HG03064 (cell line): Measurements from ENCODE around the gene TPCN1.
A peak's percentile ranks its signal among the peaks of the same experiment; 100 is the strongest.

Experiments used
- ATAC-seq: cut with Tn5 transposase; IDR thresholded peaks from one replicate; pipeline ENCODE4 v1.9.1; 2021; ENCODE audit warnings: low read depth; ENCODE audit not compliant: unreplicated experiment

Gene TPCN1

DNA sequence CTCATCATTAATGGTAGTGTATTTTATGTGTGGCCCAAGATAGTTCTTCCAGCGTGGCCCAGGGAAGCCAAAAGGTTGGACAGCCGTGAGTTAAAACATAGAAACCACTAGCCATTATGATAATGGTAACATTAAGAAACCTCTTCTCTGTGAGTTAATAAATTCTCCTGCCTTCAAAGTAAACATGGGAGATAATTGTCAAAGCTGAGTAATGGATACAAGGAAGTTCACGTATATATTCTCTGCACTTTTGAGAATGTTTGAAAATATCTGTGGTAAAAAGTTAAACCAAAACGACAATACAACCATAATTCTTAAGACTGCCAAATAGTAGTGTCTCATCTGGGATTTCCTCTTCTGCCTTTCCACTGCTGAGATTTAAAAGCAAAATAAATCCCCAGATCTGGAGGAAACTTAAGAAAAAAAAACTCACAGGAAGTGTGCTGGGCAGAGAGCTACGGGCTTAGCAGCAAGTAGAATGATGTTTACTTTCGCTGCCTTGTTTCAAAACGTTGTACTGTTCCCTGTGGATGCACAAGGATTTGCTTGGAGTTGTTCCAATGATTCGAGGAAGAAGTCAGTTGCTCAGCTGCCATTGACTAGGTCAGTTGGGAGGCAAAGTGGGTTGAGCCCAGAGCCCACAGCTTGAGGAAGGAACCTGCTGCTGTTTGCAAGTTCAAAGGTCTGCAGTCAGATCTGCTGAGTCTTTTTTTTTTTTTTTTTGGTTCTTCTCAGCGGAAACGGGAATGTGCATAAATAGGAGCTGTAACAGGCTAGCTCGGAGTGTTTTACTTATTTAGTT lies 1.7 kb downstream of the TPCN1 start:
- ATAC-seq: no peak

DNA sequence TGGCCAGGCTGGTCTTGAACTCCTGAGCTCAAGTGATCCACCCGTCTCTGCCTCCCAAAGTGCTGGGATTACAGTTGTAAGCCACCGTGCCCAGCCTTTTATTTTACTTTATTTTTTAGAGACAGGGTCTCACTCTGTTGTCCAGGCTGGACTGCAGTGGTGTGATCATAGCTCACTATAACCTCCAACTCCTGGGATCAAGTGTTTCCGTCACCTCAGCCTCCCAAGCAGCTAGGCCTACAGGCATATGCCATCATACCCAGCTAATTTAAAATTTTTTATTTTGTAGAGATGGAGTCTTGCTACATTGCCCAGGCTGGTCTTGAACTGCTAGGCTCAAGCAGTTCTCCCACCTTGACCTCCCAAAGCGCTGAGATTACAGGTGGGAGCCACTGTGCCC lies 3.7 kb downstream of the TPCN1 start:
- no peak for ATAC-seq

- ATAC-seq: no peak
Observed at GRCh38 chr12:113226696-113227568, 5.7 kb downstream of the TPCN1 start.

DNA sequence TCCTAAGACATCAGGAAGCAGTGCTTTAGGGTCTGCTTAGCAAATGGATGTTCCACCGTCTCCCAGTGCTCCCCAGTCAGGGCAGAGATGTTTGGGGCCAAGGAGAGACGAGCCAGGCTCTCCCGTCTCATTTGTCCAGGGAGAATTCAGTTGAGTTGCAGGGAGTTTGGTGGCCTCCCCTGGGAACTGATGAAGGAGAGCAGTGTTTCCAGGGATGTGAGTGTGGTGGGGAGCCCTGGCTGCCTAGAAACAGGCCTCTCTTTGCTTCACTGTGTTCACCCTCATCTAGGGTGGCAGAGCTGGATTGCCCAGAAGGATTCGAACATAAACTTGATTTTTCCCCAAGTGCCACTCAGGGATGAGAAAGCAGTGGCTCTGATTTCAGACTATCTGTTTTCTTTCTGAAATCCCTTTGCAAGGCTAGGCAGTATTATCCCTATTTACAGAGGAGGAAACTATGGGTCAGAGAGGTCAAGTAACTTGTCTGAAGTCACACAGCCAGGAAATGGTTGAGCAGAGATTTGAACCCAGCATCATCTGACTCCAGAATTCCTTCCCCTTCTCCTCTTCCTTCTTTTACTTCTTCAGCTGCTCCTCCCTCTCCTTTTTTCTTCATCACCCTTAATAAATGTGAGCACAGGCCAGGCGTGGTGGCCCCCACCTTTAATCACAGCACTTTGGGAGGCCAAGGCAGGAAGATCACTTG lies 6.6 kb downstream of the TPCN1 start:
- ATAC-seq: no peak

GRCh38 chr12:113228394-113229028 lies 7.2 kb downstream of the TPCN1 start:
- no peak for ATAC-seq

DNA sequence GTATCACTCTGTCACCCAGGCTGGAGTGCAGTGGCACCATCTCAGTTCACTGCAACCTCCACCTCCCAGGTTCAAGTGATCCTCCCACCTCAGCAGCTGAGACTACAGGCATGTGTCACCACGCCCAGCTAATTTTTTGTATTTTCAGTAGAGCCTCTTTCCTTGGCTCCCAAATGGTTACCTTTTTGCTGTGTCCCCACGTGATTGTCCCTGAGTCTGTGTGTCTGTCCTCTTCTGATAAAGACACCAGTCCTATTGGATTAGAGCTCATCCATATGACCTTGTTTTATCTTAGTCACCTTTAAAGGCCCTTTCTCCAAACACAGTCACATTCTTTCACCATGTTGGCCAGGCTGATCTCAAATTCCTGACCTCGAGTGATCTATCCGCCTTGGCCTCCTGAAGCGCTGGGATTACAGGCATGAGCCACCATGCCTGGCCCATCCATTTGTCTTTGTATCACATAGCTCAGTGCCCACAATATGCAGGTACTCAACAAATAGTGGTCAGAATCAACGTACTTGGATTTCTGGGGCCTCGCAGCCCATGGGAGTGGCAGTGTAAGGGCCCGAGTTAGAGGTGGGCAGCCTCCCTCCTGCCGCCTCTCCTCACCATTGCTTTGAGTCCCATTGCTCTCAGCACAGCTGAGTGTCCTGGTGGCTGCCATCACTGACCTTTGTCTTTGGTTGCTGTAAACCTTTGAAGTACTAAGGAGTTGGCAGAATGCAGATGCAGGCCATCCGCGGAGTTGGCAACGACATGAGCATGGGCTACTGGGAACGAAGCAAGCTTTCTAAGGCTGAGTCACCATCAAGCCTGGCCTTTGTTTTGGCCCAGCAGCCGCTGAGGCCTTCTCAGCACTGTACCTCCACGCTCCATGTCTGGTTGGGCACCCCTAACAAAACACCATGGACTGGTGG lies 9.3 kb downstream of the TPCN1 start:
- ATAC-seq: no peak

GRCh38 chr12:113231235-113232088 lies 10.2 kb downstream of the TPCN1 start:
- ATAC-seq: no peak

- ATAC-seq: no peak
Observed at GRCh38 chr12:113232089-113232839, 11.0 kb downstream of the TPCN1 start.

DNA sequence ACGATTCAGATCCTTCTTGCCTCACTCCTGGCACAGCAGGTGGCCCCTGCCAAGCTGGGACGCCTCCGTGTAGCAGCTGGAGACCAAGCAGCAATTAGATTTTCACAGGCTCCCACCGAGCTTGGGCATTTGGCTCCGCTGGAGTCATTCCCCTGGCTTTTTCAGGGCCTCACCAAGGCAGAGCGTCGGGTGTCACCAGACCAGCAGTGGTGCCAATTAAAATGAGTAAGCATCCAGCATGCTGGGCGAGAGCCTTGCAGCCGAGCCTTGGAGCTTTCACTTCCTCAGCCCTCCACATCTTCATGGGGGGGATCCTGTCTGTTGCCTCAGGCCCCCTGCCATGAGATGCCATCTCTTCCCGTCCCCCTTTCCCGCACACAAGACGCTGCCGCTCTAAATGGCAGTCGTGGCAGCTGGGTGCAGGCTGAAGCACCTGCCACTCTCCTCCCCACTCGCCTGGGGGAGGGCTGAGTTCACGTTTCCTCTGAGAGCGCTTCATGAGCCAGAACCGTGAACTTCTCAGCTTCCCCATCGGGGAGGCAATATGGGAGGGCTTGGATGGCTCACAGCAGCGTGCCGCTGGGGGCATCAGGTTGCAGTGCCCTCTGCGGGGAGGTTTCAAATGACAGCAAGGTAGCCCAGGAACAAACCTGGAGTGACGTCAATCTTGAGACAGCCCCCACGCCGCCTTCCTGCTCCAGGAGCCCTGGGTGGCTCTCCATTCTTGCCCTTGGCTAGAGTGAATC lies 11.7 kb downstream of the TPCN1 start:
- peak; percentile 51 for ATAC-seq

- ATAC-seq: no peak
Observed at GRCh38 chr12:113233967-113234366, 12.7 kb downstream of the TPCN1 start.

DNA sequence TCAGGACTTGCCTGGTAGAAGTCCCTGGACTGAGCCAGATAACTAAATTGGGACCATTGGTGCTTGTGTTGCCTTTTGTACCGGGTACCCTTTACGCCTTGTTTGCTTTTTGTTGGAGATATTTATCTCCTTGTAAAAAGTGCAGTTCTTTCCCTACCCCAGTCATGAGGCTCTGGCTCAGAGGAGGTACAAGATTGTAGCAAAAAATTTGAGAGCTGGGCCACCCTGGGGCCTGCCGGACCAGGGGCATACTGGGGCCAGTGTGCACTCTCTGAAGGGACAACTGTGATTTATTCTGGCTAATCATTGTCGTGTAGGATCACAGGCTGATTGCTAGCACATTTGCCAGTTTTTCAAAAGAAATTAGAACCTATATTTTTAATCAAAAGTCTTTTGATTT lies 13.2 kb downstream of the TPCN1 start:
- ATAC-seq: no peak

DNA sequence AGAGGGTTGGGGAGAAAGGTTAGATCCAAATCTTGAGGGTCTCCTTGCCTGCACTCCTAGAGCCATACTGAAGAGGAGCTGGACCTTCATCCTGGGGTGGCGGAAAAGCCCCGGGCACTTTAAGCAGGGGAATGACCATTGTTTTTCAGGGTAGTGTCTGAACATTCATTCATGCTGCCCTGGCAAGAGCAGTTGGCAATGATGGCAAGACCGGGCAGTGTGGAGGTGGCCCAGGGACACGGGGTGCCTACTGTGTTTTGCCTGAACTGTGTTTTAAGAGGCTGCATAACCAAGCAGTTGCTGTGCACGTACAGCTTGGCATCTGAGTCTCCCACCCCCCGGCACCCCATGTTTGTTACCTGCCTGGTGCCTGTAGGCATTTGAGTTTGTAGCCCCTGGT lies 14.7 kb downstream of the TPCN1 start:
- ATAC-seq: no peak

DNA sequence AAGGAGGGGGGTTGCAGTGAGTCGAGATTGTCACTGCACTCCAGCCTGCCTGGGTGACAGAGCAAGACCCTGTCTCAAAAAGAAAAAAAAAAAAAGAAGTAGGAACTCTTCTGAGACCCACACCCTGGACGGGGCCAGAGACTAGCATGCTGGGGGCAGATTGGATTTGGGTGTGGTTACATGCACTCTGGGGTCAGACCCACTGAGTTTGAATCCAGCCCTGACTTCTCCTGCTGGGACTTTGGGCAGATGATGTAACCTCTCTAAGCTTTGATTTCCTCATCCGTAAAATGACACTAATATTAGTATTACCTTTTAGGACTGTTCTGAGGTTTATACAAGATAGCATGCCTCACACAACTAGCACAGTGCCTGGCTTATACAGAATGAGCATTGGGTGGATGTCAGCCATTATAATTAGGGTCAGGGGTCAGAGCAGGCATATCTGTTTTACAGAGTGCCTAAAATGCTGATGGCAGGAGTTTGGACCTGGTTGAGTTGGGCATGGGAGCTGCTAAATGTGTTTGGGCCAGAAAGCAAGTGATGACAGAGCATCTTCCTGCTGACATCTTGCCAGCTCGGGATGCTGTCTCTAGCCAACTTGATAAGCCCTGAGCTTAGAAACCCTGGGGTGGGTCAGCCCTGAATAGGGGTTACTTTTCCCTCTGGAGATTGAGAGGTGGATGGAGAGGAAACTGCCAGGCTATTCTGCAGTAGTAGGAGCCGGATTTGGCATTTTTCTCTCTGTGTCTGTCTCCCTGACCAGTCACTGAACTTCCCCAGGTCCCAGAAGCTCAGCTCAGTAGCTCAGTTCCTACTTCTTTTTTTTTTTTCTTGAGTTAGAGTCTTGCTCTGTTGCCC lies 15.5 kb downstream of the TPCN1 start:
- no peak for ATAC-seq

DNA sequence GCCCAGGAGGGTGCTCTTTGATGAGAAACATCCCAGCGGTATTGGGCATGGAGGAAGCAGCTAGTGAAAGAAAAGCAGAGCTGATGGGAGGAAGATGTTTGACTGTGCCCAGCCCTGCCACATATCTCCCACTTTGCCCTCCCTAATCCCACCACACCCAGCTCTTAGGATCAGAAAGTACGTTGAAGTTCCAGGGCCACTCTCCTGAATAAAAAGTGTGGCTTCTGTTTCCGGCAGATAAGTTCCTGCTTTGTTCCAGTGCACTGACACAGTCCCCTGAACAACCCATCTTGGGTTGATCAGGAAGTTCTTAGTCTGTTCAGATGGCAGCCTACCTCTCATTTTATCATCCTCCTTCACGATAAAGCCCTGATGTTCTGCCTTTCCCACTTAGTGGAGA lies 16.5 kb downstream of the TPCN1 start:
- no peak for ATAC-seq

GRCh38 chr12:113238309-113238708 lies 17.0 kb downstream of the TPCN1 start:
- no peak for ATAC-seq

DNA sequence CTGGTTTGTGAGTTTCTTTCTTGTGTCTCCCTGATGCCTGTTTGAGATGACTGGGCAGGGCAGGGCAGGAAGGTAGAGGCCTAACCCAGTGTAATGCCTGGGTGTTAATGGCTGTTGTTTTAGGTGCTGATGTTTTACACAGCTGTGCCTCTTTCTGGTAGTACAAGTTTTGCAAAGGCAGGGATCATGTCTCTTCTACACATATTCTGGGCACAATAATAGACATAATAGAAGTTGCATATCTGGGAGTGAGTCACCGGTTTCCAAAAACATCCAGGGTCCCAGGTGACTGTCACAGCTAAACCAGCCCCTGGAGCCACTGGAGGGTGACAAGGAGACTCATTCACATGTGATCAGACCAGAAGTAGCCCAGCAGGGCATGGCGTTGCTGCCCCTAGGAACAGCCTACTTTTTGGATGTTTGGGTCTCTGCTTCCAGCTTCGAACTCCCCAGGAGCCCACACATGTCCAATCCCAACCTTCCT lies 18.1 kb downstream of the TPCN1 start:
- no peak for ATAC-seq
